ENCODE data around the gene APEX1. TPM values are rescaled to one million over a fixed set of nuclear protein-coding genes. Genes with fewer than 3 reads are reported as not detected.

Gene APEX1
- 10 to 100 TPM; 51.1 to 66.0 TPM for total RNA-seq
- polyA plus RNA-seq = 100 to 1,000 TPM in 1 of 2 donors, 10 to 100 TPM in 1; 84.8 to 122 TPM
- long read RNA-seq, donor 1, transcript APEX1-201 (5 exons, 1,484 nt) = major isoform, 125 of 212 reads
- long read RNA-seq, donor 1, transcript APEX1-205 (4 exons, 1,603 nt) = minor isoform, 19 of 212 reads
- long read RNA-seq, donor 1, transcript APEX1-202 (5 exons, 1,387 nt) = minor isoform, 16 of 212 reads
- long read RNA-seq, donor 1, transcript APEX1-216 (3 exons, 1,803 nt) = minor isoform, 17 of 212 reads
- long read RNA-seq, donor 1, partial matches to known transcripts = 4 of 212 reads
- long read RNA-seq, donor 1, other reads (novel, unspliced or antisense) = 9 of 212 reads
- long read RNA-seq, donor 2, transcript APEX1-201 (5 exons, 1,484 nt) = major isoform, 13 of 25 reads
- long read RNA-seq, donor 2, transcript APEX1-205 (4 exons, 1,603 nt) = minor isoform, 5 of 25 reads
- long read RNA-seq, donor 2, partial matches to known transcripts = 1 of 25 reads
- long read RNA-seq, donor 2, other reads (novel, unspliced or antisense) = 1 of 25 reads

DNA sequence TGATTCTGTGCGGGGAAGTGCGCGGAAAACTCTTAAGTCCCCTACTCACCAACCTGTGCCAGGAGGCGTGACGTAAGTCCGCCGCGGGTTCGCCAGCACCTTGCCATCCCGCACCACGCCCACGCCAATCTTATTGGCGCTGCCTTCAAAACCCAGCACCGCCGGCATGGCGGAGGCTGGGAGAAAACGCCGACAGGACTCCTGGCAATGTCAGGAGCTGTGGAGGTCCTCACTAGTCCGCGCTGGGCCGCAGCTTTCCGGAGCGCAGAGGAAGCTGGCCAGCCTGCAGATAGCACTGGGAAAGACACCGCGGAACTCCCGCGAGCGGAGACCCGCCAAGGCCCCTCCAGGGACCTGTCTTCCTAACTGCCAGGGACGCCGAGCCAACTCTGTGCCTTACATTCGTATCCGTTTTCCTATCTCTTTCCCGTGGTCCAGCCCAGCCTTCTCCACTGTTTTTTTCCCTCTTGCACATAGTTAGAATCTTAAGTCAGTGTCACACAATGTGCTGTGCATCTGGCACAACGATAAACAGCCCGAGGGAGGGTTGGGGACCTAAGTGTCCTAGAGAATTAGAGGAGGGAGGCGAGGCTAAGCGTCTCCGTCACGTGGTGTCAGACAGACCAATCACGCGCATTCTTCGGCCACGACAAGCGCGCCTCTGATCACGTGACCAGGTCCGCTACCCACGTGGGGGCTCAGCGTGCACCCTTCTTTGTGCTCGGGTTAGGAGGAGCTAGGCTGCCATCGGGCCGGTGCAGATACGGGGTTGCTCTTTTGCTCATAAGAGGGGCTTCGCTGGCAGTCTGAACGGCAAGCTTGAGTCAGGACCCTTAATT lies at the start of gene APEX1, which contains the start of gene OSGEP:
Gene APEX1, plus strand, starts transcription at position 711 of the 839 bp plus-strand sequence. CDS start 420 bp downstream, outside the sequence.
Gene OSGEP, minus strand, starts transcription at position 297 of the 839 bp plus-strand sequence. Its CDS starts 129 bp downstream, at position 168.
- H3K9me3 ChIP-seq (ENCODE audit: control insufficient read depth, low read length) = no peaks in the 10 kb centered on the region
- 0% methylated on average over 56 of the region's 56 CpGs for WGBS, 2 donors
- H3K4me3 ChIP-seq (ENCODE audit: low read length in 2 of 2) = peak within 1 kb of the TSS; percentile 68 to 91
- ATAC-seq (ENCODE audit: low FRiP score) (peak; percentile 98), DNase-seq (peak; percentile 99)
- H3K27me3 ChIP-seq (ENCODE audit: control insufficient read depth in 1 of 2, insufficient read depth in 2 of 2, low read length in 1 of 2) = no peaks in the 10 kb centered on the region
- peaks cover 0 to 6% of the 10 kb centered on the region in 2 donors for H3K36me3 ChIP-seq (ENCODE audit: control insufficient read depth in 1 of 2, insufficient read depth in 2 of 2, low read length in 1 of 2)
- intact Hi-C loops (cut with DNase I) = loop anchor here (1.0 to 5.0 kb wide), 4 partner anchors 15 to 158 kb away; partner anchors contain the start of genes TEP1 (in 2 of the 2), PARP2 (in 1 of the 2) and PNP (in 1 of the 2)
- no peaks in the 10 kb centered on the region for H3K4me1 ChIP-seq (ENCODE audit: control insufficient read depth in 1 of 2, insufficient read depth in 2 of 2, low read length in 2 of 2)
- peak within 1 kb of the TSS; percentile 16 to 75 for H3K27ac ChIP-seq (ENCODE audit: low read depth in 1 of 2, low read length in 2 of 2)

DNA sequence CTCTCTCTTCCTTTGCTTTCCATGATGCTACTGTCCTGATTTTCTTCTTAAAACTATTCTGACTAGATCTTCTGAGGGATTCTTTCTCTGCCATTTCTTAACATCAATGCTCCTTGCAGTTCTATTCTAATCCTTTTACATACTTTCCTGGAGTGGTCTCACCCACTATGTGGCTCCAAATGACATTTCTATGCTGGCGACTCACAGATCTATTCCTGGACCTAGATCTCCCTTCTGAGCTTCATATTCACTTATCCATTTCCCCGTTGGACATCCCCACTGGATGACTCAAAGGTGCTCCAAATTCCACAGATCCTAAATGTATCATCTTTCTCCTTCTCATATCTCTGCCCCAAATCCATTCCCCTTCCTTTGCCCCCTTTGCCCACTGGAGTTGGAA lies 45.8 kb upstream of the APEX1 start:
- Histone ChIP-seq H3K27ac (ENCODE audit: low read depth in 1 of 2, low read length in 2 of 2) (no peak overlapping the region), H3K9me3 (ENCODE audit: control insufficient read depth, low read length) (no peaks in the 10 kb centered on the region), H3K4me1 (ENCODE audit: control insufficient read depth in 1 of 2, insufficient read depth in 2 of 2, low read length in 2 of 2) (peaks cover 3 to 7% of the 10 kb centered on the region in 2 donors), H3K27me3 (ENCODE audit: control insufficient read depth in 1 of 2, insufficient read depth in 2 of 2, low read length in 1 of 2) (no peaks in the 10 kb centered on the region), H3K4me3 (ENCODE audit: low read length in 2 of 2) (no peak overlapping the region), H3K36me3 (ENCODE audit: control insufficient read depth in 1 of 2, insufficient read depth in 2 of 2, low read length in 1 of 2) (peaks cover 4 to 8% of the 10 kb centered on the region in 2 donors)
- intact Hi-C loops (cut with DNase I) = loop anchor here in 1 of 2 donors (5.0 kb wide), 1 partner anchor 62 kb away; no protein-coding TSS in a partner anchor
- ATAC-seq (ENCODE audit: low FRiP score) (no peak), DNase-seq (no peak)
- WGBS, 2 donors = 61 to 66% methylated on average over 2 of the region's 2 CpGs

DNA sequence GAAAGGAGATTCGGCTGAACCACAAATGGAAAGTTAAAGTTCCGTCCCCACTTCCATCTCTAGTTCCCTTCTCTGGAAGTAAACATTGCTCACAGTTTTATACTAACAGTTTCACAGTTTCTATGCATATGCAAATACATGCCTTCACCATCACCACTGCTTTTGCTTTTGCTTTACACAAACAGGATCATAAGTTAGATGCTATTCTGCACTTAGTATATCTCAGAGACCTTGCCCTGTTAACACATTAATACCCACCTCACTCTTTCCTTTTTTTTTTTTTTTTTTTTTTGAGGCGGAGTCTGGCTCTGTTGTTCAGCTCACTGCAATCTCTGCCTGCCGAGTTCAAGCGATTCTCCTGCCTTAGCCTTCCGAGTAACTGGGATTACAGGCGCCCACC lies 42.6 kb upstream of the APEX1 start:
- peak overlapping the region in 1 of 2 donors; percentile 84 for H3K27ac ChIP-seq (ENCODE audit: low read depth in 1 of 2, low read length in 2 of 2)

DNA sequence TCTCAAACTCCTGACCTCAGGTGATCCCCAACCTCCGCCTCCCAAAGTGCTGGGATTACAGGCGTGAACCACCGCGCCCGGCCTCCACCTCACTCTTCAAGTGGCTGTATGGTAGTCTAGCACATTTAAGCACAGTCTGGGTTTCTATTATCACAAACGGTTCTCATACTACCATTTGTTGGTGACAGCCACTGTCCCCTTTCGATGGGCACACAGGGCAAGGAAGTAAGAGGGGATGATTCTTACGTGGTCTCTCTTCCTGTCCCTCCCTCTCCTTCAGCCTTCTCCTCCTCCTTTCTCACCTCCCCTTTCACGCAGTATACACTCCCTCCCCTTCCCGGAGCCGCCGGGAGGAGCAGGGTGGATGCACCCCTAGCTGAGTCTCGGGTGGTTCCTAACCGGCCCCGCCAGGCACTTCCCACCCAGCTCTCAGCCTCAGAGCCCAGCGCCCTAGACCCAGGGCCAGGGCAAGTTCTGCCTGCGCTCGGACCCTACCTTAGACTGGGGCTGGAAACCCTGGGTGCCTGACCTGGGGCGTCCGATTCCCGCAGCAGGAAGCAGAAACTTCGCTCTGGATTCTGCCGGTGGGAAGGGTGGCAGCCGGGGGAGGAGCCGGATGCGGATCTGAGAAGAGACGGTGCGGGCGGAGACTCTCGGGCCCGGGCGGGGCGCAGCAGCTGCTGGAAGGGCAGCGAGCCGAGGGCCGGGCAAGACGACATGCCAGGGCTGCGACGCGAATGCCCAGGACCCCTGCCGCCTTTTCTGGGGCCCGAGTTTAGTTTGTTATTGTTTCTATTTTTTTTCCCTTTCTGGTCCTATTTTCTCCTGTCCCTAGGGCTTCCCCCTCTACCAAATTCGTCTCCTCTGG lies 41.9 kb upstream of the APEX1 start, which contains the start of gene TEP1:
Gene TEP1, minus strand, starts transcription at position 626 of the 868 bp plus-strand sequence. CDS start 5,062 bp downstream, outside the sequence.
- Histone ChIP-seq H3K27ac (ENCODE audit: low read depth in 1 of 2, low read length in 2 of 2) (peak within 1 kb of the TSS; percentile 84 to 99), H3K27me3 (ENCODE audit: control insufficient read depth in 1 of 2, insufficient read depth in 2 of 2, low read length in 1 of 2) (no peaks in the 10 kb centered on the region), H3K36me3 (ENCODE audit: control insufficient read depth in 1 of 2, insufficient read depth in 2 of 2, low read length in 1 of 2) (no peaks in the 10 kb centered on the region), H3K4me3 (ENCODE audit: low read length in 2 of 2) (peak within 1 kb of the TSS; percentile 87 to 96), H3K9me3 (ENCODE audit: control insufficient read depth, low read length) (no peaks in the 10 kb centered on the region), H3K4me1 (ENCODE audit: control insufficient read depth in 1 of 2, insufficient read depth in 2 of 2, low read length in 2 of 2) (peaks cover 3 to 7% of the 10 kb centered on the region in 2 donors)
- ATAC-seq (ENCODE audit: low FRiP score) (peak; percentile 96), DNase-seq (peak; percentile 94 to 96)
- 0 to 1% methylated on average over 42 to 43 of the region's 43 CpGs for WGBS, 2 donors
- intact Hi-C loops (cut with DNase I) = loop anchor here (2.0 to 5.0 kb wide), 4 partner anchors 44 to 270 kb away; partner anchors contain the start of genes APEX1 (in 2 of the 2) and PARP2 (in 1 of the 2)

More for the DNA sequence above, 42.6 kb upstream of the APEX1 start:
- no peaks in the 10 kb centered on the region for H3K27me3 ChIP-seq (ENCODE audit: control insufficient read depth in 1 of 2, insufficient read depth in 2 of 2, low read length in 1 of 2)
- no peak for DNase-seq
- 0% methylated on average over 7 of the region's 7 CpGs for WGBS, 2 donors
- H3K4me3 ChIP-seq (ENCODE audit: low read length in 2 of 2) = peak overlapping the region; percentile 70 to 87
- peaks cover 3 to 7% of the 10 kb centered on the region in 2 donors for H3K4me1 ChIP-seq (ENCODE audit: control insufficient read depth in 1 of 2, insufficient read depth in 2 of 2, low read length in 2 of 2)
- peaks cover 0 to 3% of the 10 kb centered on the region in 2 donors for H3K36me3 ChIP-seq (ENCODE audit: control insufficient read depth in 1 of 2, insufficient read depth in 2 of 2, low read length in 1 of 2)
- intact Hi-C loops (cut with DNase I) = loop anchor here (2.0 to 5.0 kb wide), 4 partner anchors 45 to 270 kb away; partner anchors contain the start of genes APEX1 (in 2 of the 2) and PARP2 (in 1 of the 2)
- no peaks in the 10 kb centered on the region for H3K9me3 ChIP-seq (ENCODE audit: control insufficient read depth, low read length)
- ATAC-seq (ENCODE audit: low FRiP score) = no peak

DNA sequence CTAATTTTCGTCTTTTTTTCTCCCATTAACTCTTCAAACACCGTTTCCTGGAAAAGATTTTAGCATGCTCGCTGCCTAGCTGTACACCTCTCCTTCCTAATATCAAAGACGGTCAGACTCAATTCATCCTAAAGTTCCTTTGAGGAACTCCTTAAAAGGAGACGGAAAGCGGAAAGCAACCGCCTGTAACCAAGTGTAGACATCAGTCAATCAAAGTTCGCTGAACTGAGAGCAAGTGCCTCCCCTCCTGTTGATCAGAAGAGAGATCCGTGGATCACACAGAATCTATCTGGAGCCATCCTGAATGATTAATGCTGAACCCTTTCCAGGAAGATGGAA lies 41.3 kb upstream of the APEX1 start:
- ATAC-seq (ENCODE audit: low FRiP score) = peak; percentile 42
- 0 to 1% methylated on average over 9 of the region's 9 CpGs for WGBS, 2 donors

DNA sequence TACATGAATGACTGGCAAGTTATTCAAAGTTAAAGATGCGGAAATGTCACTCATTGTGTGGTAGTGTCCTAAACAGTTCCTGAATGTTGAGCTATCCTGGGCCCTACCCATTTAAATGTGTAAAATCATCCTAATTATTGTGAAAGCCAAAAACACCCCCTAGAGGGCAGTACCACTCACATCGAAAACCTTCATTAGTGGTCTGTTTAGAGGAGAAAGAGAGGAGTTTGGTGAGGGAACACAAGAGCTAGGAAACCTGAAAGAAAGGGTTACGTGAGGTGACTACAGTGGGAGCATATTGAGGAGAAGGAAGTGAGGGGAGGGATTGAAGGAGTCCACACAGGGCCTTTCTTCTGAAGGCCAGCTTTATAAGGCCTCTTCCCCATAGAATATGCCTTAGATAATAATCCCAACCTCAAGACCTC lies 39.2 kb upstream of the APEX1 start:
- Histone ChIP-seq H3K9me3 (ENCODE audit: control insufficient read depth, low read length) (no peaks in the 10 kb centered on the region), H3K27ac (ENCODE audit: low read depth in 1 of 2, low read length in 2 of 2) (no peak overlapping the region), H3K4me3 (ENCODE audit: low read length in 2 of 2) (no peak overlapping the region), H3K27me3 (ENCODE audit: control insufficient read depth in 1 of 2, insufficient read depth in 2 of 2, low read length in 1 of 2) (no peaks in the 10 kb centered on the region), H3K4me1 (ENCODE audit: control insufficient read depth in 1 of 2, insufficient read depth in 2 of 2, low read length in 2 of 2) (peaks cover 3 to 7% of the 10 kb centered on the region in 2 donors), H3K36me3 (ENCODE audit: control insufficient read depth in 1 of 2, insufficient read depth in 2 of 2, low read length in 1 of 2) (no peaks in the 10 kb centered on the region)
- ATAC-seq (ENCODE audit: low FRiP score) (no peak), DNase-seq (no peak)
- intact Hi-C loops (cut with DNase I) = loop anchor here in 1 of 2 donors (5.0 kb wide), 2 partner anchors 197 to 267 kb away; partner anchors contain the start of gene RNASE4
- WGBS, 2 donors = 43 to 51% methylated on average over 3 of the region's 3 CpGs

More for the DNA sequence above, 41.3 kb upstream of the APEX1 start:
- Histone ChIP-seq H3K9me3 (ENCODE audit: control insufficient read depth, low read length) (no peaks in the 10 kb centered on the region), H3K27me3 (ENCODE audit: control insufficient read depth in 1 of 2, insufficient read depth in 2 of 2, low read length in 1 of 2) (no peaks in the 10 kb centered on the region), H3K4me1 (ENCODE audit: control insufficient read depth in 1 of 2, insufficient read depth in 2 of 2, low read length in 2 of 2) (peaks cover 3 to 7% of the 10 kb centered on the region in 2 donors), H3K4me3 (ENCODE audit: low read length in 2 of 2) (peak overlapping the region; percentile 87 to 96), H3K36me3 (ENCODE audit: control insufficient read depth in 1 of 2, insufficient read depth in 2 of 2, low read length in 1 of 2) (no peaks in the 10 kb centered on the region), H3K27ac (ENCODE audit: low read depth in 1 of 2, low read length in 2 of 2) (peak overlapping the region; percentile 74 to 99)
- DNase-seq = no peak
- intact Hi-C loops (cut with DNase I) = loop anchor here (2.0 to 5.0 kb wide), 4 partner anchors 44 to 269 kb away; partner anchors contain the start of genes APEX1 (in 2 of the 2) and PARP2 (in 1 of the 2)

DNA sequence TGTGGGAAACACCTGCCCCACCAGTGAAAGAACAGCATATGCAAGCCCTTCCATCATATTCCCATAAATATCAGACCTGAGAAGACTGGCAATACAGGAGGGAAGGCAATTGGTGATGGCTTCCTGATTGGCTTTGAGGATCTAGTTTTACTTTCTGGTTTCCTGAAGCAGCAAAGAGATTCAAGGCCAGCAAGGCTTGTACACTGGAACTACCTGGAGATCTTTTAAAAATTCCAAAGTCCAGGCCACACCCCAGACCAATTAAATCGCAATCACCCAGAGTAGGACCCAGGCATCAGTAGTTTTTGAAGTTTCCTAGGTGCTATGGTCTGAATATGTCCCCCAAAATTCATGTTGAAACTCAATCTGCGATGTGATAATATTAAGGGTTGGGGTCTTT lies 38.8 kb upstream of the APEX1 start:
- no peak for ATAC-seq (ENCODE audit: low FRiP score)
- intact Hi-C loops (cut with DNase I) = loop anchor here in 1 of 2 donors (5.0 kb wide), 2 partner anchors 196 to 266 kb away; partner anchors contain the start of gene RNASE4
- WGBS, 2 donors = 92 to 95% methylated on average over 2 of the region's 2 CpGs

More for the DNA sequence above, 38.8 kb upstream of the APEX1 start:
- no peaks in the 10 kb centered on the region for H3K9me3 ChIP-seq (ENCODE audit: control insufficient read depth, low read length)
- no peak overlapping the region for H3K4me3 ChIP-seq (ENCODE audit: low read length in 2 of 2)
- H3K27me3 ChIP-seq (ENCODE audit: control insufficient read depth in 1 of 2, insufficient read depth in 2 of 2, low read length in 1 of 2) = no peaks in the 10 kb centered on the region
- peaks cover 3 to 4% of the 10 kb centered on the region in 2 donors for H3K4me1 ChIP-seq (ENCODE audit: control insufficient read depth in 1 of 2, insufficient read depth in 2 of 2, low read length in 2 of 2)
- no peaks in the 10 kb centered on the region for H3K36me3 ChIP-seq (ENCODE audit: control insufficient read depth in 1 of 2, insufficient read depth in 2 of 2, low read length in 1 of 2)
- H3K27ac ChIP-seq (ENCODE audit: low read depth in 1 of 2, low read length in 2 of 2) = no peak overlapping the region
- DNase-seq = no peak
